HG03280 (cell line): ENCODE results near the gene NFAM1.

Experiments
- ATAC-seq: cut with Tn5 transposase; IDR thresholded peaks from one replicate; pipeline ENCODE4 v1.9.1; 2021; ENCODE audit warnings: mild to moderate bottlenecking, moderate library complexity; ENCODE audit not compliant: unreplicated experiment

The NFAM1 gene

GRCh38 chr22:42416671-42417230 is 15.5 kb downstream of the NFAM1 start:
- ATAC-seq, result no peak

DNA sequence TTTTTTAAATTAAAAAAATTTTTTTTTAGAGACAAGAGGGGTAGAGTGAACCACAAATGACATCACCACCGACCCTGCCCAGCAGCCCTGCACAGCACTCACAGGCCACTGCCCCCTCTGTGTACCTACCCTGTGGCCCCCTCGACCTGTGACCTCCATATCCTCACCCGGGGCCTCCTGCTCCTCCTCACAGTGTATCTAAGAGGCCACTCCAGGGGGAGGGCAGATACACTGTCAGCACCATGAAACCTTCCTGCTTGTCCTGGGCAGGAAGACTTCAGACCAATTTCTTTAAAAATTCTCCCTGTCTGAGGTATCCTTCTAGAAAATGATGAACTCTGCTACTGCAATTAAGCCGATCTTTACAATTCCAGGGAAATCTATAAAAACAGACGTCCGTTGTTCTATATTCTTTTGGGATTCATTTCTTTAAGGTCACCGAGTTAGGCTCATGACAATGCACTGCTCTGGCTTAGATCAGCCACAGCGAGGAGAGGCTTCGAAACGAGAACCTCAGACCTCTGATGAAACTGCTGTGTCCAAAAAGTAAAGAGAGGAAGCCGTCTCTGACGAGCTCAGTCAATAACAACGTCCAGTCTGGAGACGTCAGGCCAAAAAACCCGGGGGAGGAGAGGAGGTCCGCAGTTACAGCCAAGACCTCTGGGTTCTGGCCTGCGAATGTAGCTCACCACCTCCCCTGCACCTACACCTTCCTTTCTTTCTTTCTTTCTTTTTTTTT is 17.5 kb downstream of the NFAM1 start:
- ATAC-seq, result no peak

DNA sequence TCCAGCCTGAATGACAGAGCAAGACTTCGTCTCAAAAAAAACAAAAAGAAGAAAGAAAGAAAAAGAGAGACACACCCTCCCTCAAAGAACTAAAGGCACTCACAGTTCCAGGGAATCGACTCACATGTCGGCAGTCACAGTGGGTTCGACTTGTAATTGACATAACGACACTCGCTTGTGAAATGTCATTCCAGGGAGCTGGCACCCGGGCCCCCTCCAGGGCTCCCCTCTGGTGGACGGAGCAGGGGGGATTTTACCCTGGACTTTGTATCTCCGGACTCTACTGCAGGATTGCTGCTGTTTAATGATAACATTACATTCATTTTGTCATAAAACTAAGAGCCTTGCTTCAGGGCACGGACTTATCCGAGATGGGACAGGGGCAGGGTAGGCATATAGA is 18.2 kb downstream of the NFAM1 start:
- no peak for ATAC-seq

- no peak for ATAC-seq
Observed at GRCh38 chr22:42412744-42413333, 19.4 kb downstream of the NFAM1 start.

DNA sequence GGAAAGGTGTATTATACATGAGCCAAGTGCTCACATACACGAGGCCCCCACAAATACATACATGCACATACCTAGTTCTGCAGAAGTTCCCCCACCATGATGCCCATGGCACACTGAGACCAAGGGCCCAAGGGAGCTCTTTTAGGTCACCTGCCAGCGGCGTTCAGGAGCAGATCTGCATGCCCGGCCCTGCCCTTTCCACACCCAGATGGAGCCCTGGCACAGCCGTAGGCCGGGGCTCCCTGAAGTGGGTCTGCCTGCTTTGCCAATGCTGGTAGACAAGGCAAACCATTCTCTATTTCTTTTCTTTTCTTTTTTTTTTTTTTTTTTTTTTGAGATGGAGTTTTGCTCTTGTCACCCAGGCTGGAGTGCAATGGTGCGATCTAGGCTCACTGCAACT is 21.5 kb downstream of the NFAM1 start:
- ATAC-seq, result no peak

GRCh38 chr22:42408810-42409529 is 23.2 kb downstream of the NFAM1 start:
- ATAC-seq, result no peak

DNA sequence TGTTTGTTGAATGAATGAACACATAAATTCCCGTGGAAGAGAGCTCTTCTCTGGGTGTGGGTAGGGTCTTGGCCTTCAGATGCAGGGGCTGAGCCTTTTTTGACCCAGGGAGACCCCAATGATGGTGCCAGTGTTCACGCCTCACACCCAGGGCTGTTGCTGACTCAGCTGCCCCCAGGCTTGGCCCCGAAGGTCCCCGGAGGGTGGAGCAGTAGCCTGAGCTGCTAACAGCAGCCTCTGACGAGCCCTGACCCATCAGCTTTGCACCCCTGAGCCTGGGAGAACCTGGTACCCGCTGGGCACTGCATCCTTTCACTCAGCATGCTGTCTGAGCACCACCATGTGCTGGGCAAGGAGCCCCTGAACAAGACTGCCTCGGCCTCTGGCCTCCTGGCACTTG is 23.9 kb downstream of the NFAM1 start:
- ATAC-seq, result no peak

DNA sequence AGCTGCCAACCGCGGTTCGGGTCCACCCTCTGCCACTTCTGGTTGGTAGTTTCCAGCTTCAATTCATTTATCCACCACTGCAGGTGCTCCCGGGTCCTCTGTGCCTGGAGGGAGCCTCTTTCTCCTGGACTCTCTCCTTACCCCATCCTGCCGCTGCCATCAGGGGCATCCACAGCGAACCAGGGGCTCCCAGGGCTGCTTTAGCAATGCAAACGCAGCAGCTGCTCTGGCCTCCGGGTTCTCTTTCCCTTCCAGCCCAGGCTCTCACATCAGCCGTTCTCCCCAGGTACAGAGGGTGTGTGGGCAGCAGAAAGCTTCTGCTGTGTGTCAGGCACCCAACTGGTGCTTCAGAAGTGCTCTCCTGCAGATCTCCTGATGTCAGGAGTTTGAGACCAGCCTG is 27.9 kb downstream of the NFAM1 start:
- no peak for ATAC-seq

GRCh38 chr22:42401535-42402334 is 30.5 kb downstream of the NFAM1 start:
- no peak for ATAC-seq

- no peak for ATAC-seq
Observed at GRCh38 chr22:42400811-42401534, 31.2 kb downstream of the NFAM1 start.

- ATAC-seq, result no peak
Observed at GRCh38 chr22:42399315-42400271, 32.6 kb downstream of the NFAM1 start.

DNA sequence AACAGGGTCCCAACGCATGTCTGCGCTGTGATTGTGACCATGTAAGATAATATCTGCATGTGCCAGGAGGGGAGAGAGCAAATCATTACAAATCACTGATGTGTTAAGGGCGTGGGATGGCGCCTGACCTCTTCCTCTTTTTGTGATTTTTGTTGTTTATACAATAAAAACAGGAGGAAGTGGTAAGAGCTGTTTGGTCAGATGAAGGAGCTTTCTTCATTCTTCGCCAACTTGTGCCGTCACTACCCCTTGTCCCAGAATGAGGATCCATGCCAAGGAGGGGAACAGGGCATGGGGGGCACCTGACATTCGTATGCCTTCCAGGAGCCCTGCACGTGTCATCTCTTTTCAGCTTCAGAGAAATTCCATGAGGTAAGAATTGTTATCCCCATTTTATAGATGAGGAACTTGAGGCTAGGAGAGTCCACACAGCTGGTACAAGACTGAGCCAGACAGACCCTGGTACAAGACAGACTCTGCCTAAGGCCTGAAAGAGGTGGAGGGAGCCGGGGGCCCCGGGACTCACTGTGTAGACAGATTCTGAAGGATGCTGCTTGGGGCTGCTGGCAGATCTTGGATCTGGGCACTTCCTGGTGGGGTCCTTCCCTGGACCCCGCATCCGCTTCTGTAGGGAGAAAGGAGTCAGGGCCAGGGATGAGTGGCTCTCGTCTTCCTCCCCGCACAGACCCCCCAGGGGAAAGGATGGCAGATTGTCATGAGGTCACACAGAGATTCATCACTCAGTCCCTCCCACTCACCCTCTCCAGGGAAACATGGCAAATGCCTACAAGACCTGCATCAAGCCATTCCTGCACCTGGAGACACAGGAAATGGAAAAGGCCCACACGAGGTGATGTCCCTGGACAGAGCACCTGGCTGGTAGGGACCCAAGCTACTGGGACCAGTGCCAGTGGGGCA is 34.6 kb downstream of the NFAM1 start:
- no peak for ATAC-seq

- ATAC-seq, result no peak
Observed at GRCh38 chr22:42396621-42397331, 35.4 kb downstream of the NFAM1 start.

- ATAC-seq, result no peak
Observed at GRCh38 chr22:42389143-42389542, 43.1 kb downstream of the NFAM1 start.

DNA sequence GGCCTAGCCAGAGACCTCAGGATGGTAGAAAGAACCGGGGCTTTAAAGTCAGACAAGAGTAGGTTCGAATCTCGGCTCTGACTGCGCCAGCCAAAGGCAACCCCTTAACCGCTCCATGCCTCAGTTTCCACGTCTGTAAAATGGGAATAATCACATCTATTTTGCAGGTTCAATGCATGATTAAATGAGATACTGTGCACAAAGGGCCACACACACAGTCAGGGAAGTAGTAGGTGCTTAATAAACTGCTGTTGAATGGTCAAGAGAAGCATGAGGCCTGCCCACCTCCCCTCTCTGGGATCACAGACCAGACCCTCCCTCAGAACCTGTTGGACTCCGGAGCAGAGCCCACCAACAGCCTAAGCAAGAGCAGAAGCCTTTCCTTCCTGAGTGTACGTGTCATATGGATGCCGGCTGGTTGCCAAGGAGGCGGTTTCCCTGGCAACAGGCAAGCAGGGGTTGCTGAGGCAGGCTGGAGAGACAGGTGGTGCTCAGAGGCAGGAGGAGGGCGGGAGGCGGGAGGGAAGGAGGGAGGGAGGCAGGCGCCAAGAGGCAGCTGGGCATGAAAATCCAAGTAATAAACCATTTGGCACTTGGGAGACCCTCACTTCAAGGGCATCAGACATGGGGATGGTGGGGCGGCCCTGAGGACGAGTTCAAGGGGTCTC is 43.9 kb downstream of the NFAM1 start:
- ATAC-seq, result no peak

DNA sequence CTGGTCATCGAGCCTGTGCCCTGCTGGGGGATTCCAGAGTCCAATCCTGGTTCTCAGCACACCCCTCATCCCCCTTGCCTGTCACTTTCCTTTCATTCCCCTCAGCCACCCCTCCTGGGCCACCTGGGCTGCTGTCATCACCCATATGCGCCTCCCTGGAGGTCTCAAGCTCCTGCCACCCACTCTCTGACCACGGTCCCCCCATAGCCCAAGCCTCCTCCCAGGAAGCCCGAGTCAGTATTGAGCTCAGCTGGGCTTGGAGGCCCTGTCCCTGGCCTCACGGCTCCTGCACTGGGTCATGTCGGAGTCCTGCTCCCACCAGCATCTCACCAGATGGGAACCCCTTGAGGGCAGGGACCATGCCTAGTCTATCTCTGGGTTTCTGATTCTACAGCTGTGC is 44.6 kb downstream of the NFAM1 start:
- no peak for ATAC-seq

DNA sequence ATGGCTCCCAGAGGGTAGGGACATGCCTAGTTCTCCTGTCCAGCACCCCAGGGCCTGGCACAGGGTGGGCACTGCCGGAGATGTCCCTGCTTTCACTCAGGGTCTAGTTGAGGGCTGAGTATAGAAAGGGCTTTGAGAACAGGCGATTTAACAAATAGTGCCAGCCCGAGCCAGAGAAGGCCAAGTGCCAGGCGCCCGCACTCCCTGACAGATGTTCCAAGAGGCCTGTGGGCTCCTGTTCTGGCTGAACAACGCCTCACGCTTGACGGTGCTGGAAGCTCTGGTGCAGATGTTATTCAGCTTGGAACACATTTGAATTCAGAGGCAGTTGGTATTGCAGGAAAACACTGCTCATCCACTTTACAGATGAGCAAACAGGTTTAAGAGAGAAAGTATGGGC is 46.5 kb downstream of the NFAM1 start:
- ATAC-seq, result no peak
